GM21367 (cell line): ENCODE measurements around the gene PIP4P1.

Experiments
- ATAC-seq: cut with Tn5 transposase; IDR thresholded peaks from one replicate; pipeline ENCODE4 v1.9.1; 2021; ENCODE audit not compliant: unreplicated experiment

The PIP4P1 gene

GRCh38 chr14:20412411-20412810, 48.8 kb downstream of the PIP4P1 start:
- peak; percentile 61 for ATAC-seq

DNA sequence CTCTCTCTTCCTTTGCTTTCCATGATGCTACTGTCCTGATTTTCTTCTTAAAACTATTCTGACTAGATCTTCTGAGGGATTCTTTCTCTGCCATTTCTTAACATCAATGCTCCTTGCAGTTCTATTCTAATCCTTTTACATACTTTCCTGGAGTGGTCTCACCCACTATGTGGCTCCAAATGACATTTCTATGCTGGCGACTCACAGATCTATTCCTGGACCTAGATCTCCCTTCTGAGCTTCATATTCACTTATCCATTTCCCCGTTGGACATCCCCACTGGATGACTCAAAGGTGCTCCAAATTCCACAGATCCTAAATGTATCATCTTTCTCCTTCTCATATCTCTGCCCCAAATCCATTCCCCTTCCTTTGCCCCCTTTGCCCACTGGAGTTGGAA, 52.0 kb downstream of the PIP4P1 start:
- ATAC-seq: no peak
